RWPE2 (cell line): ENCODE measurements around the gene MORN3.

Experiments
- ATAC-seq: fragments of 200-7000 bp; cut with Tn5 transposase; 3 replicates; pipeline ENCODE4 v1.9.1; 2021; ENCODE audit warnings: low read depth
- DNase-seq: peaks from one replicate; pipeline ENCODE4 v3.0.0-alpha.2; 2020; ENCODE audit warnings: low spot score
- H3K27ac ChIP-seq: fragments of 450-650 bp; 2 replicates; pipeline ENCODE4 v1.5.1; 2017; ENCODE audit warnings: mild to moderate bottlenecking; ENCODE audit not compliant: poor library complexity, severe bottlenecking
- H3K27me3 ChIP-seq: fragments of 250-450 bp; sonication (Bioruptor Pico); 2 replicates; pipeline ENCODE4 v1.5.1; 2021; ENCODE audit warnings: mild to moderate bottlenecking, moderate library complexity; ENCODE audit not compliant: insufficient read depth, poor library complexity, severe bottlenecking
- H3K36me3 ChIP-seq: fragments of 250-450 bp; sonication (Bioruptor Pico); 2 replicates; pipeline ENCODE4 v1.5.1; 2020; ENCODE audit warnings: low read depth, mild to moderate bottlenecking, moderate library complexity
- H3K4me1 ChIP-seq: fragments of 250-450 bp; sonication (Bioruptor Pico); 2 replicates; pipeline ENCODE4 v1.5.1; 2021; ENCODE audit warnings: mild to moderate bottlenecking, moderate library complexity; ENCODE audit not compliant: insufficient read depth, poor library complexity, severe bottlenecking
- H3K4me3 ChIP-seq: fragments of 250-450 bp; sonication (Bioruptor Pico); 2 replicates; pipeline ENCODE4 v1.5.1; 2021; ENCODE audit warnings: mild to moderate bottlenecking, moderate library complexity; ENCODE audit not compliant: severe bottlenecking
- H3K9me3 ChIP-seq: fragments of 250-450 bp; sonication (Bioruptor Pico); 2 replicates; pipeline ENCODE4 v1.5.1; 2021; ENCODE audit warnings: mild to moderate bottlenecking, moderate library complexity; ENCODE audit not compliant: severe bottlenecking
- CTCF ChIP-seq: fragments of 450-650 bp; IDR thresholded peaks from one replicate; pipeline ENCODE4 v1.5.1; 2017; ENCODE audit warnings: mild to moderate bottlenecking, moderate library complexity; ENCODE audit not compliant: poor library complexity, severe bottlenecking

Gene MORN3

GRCh38 chr12:121630791-121631355 is 38.6 kb downstream of the MORN3 start:
- Histone ChIP-seq H3K4me3 (no peak overlapping the region), H3K27ac (peak overlapping the region; percentile 78), H3K27me3 (no peaks in the 10 kb centered on the region), H3K36me3 (peaks cover 5% of the 10 kb centered on the region), H3K9me3 (no peaks in the 10 kb centered on the region), H3K4me1 (peaks cover 15% of the 10 kb centered on the region)
- DNase-seq = no peak
- ATAC-seq = no peak
- TF ChIP-seq CTCF = no peak

- no peak for DNase-seq
- H3K4me1 ChIP-seq = peaks cover 15% of the 10 kb centered on the region
These were observed 40.9 kb downstream of the MORN3 start for GRCh38 chr12:121628536-121628935.

GRCh38 chr12:121628037-121628436 is 41.4 kb downstream of the MORN3 start:
- H3K4me3 ChIP-seq = no peak overlapping the region
- no peak for ATAC-seq
- DNase-seq = no peak
- H3K9me3 ChIP-seq = no peaks in the 10 kb centered on the region
- no peaks in the 10 kb centered on the region for H3K27me3 ChIP-seq
- TF ChIP-seq CTCF = no peak
- H3K4me1 ChIP-seq = peaks cover 15% of the 10 kb centered on the region
- peak overlapping the region; percentile 78 for H3K27ac ChIP-seq
- peaks cover 5% of the 10 kb centered on the region for H3K36me3 ChIP-seq

More at GRCh38 chr12:121628536-121628935, 40.9 kb downstream of the MORN3 start:
- Histone ChIP-seq H3K4me3 (no peak overlapping the region), H3K9me3 (no peaks in the 10 kb centered on the region), H3K27me3 (no peaks in the 10 kb centered on the region), H3K36me3 (peaks cover 5% of the 10 kb centered on the region), H3K27ac (peak overlapping the region; percentile 78)
- no peak for ATAC-seq
- no peak for TF ChIP-seq CTCF

GRCh38 chr12:121626853-121627640 is 42.4 kb downstream of the MORN3 start:
- peak; percentile 71 for DNase-seq
- peak overlapping the region; percentile 73 for H3K4me3 ChIP-seq
- peak; percentile 72 for ATAC-seq
- peak overlapping the region; percentile 78 for H3K27ac ChIP-seq
- H3K36me3 ChIP-seq = no peaks in the 10 kb centered on the region; the same call in none of the 2 replicates
- peak; percentile 31 for TF ChIP-seq CTCF
- H3K4me1 ChIP-seq = peaks cover 15% of the 10 kb centered on the region
- no peaks in the 10 kb centered on the region for H3K9me3 ChIP-seq
- no peaks in the 10 kb centered on the region for H3K27me3 ChIP-seq
